GM10266 (cell line): Measurements from ENCODE around the gene KIF1A.

Experiments
- DNase-seq: peaks from one replicate; pipeline ENCODE4 v3.0.0; 2012; ENCODE audit errors: extremely low spot score
- TF ChIP-seq, protein P1 (sequence below): IDR thresholded peaks from 2 replicates; pipeline ENCODE4 v1.5.1; 2012; ENCODE audit warnings: mild to moderate bottlenecking, low read depth; ENCODE audit not compliant: control insufficient read depth, insufficient read depth; ENCODE audit errors: missing control alignments

KIF1A gene

DNA sequence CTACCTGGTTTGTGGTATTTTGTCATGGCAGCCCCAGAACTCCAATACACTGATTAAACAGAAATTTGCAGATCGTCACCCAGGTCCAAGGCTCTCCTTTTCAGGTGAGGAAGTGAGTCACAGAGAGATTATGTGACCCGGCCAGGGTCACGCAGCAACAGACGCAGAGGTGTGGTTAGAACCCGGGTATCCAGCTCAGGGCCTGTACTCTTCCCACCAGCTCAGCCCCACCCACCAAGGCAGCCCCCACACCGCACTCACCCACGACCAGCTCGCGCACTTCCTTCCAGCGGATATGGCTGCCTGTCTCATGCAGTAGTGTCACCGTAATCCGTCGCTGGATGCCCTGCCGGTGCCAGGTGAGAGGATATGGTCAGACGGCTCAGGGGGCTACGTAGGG, 80.2 kb downstream of the KIF1A start:
- DNase-seq: no peak
- TF ChIP-seq, protein P1, sequence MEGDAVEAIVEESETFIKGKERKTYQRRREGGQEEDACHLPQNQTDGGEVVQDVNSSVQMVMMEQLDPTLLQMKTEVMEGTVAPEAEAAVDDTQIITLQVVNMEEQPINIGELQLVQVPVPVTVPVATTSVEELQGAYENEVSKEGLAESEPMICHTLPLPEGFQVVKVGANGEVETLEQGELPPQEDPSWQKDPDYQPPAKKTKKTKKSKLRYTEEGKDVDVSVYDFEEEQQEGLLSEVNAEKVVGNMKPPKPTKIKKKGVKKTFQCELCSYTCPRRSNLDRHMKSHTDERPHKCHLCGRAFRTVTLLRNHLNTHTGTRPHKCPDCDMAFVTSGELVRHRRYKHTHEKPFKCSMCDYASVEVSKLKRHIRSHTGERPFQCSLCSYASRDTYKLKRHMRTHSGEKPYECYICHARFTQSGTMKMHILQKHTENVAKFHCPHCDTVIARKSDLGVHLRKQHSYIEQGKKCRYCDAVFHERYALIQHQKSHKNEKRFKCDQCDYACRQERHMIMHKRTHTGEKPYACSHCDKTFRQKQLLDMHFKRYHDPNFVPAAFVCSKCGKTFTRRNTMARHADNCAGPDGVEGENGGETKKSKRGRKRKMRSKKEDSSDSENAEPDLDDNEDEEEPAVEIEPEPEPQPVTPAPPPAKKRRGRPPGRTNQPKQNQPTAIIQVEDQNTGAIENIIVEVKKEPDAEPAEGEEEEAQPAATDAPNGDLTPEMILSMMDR: no peak

DNA sequence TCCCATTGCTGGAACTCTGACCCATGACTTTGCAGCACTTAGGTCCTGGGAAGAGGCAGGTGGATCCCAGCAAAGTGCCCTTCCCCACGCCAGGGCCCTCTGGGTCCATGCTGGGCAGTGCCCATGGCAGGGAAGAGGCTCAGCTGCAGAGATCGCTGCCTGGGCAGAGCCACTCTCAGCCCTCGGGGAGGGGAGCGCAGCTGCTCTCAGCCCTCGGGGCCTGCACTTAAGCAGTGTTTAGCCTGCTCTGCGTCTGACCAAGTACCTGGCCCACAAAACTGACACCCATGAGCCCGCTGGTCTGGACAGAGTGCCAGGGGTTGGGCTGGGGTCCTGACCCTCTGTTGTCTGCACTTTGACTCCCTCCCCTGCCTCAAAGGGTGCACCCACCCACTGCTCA, 82.1 kb downstream of the KIF1A start:
- DNase-seq: no peak
- TF ChIP-seq, protein P1: no peak

DNA sequence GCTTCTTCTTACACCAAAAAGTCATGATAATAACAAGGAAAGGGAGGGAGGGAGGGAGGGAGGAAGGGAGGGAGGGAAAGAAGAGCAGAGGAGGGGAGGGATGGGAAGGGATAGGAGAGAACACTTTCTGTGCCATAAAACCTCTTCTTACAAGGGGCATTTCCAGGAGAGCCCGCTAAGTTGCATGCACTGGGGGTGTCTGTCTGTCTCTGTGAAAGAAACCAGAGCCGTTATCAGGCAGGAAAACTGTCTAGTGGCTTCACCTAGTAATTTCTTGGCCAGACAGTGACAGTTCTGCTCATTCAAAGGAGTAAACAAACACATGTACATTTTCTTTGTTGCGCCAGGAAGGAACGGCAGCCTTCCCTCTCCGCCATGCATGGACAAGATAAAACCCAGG, 82.5 kb downstream of the KIF1A start:
- DNase-seq: no peak
- TF ChIP-seq, protein P1: no peak

DNA sequence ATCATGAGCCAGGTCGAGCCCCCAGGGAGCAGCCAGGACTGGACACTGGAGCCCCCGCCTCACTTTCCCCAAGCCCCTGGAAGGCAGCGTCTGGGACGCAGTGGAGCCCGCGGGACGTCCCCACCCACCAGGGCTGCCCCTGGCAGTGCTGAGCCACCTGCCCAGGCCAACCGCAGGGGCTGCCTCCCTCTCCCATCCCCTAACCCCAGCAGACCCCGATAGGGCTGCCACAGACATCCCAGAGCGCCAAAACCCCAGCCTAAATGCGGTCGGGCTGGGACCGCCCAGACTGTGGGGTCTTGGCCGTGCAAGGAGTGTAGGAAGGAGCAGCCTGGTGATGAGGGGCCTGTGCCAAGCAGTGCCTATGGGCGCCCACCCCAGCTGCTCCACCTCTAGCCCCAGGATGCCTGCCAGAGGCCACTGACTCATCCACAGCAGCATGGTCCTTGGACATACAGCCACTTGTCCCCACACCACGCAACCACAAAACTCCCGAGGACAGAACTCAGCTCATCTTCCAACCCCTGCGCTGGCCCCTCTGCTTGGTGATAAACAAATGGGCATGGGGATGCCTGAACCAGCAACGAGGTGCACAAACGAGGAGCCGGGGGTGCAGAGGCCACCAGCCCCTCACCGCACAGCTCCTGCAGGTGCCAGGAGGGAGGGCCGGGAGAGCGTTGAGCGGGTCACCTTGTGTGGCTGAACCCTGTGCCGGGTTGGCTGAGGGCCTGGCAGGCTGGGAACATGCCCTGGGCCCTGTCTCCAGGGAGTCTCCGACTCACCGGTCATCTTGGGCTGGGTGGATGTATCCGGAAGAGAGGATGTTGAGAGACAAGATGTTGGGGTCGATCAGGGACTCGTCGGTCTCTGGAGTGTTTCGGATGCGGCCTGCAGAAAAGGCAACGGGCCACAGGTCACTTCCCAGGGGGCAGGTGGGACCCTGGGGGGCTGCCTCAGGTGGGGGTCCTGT, 83.5 kb downstream of the KIF1A start:
- TF ChIP-seq, protein P1: no peak
- DNase-seq: no peak

DNA sequence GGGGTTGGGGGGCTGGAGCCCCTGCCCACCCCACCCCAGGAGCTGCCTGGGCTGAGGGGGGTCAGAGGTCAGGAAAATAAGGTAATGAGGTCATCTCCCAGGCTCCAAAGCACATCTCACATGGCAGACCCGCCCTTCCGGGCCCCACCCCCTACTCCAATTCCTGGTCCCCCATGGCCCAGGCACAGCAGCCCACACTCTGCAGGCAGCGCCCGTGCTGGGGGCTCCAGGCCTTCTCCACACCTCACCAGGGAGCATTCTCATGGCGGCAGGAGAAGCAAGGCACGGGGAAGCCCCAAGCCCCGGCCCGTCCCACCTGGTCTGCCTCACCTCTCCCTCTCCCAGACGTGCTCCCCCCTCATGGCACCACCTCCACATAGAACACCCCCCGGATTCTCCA, 84.5 kb downstream of the KIF1A start:
- TF ChIP-seq, protein P1: no peak
- no peak for DNase-seq

DNA sequence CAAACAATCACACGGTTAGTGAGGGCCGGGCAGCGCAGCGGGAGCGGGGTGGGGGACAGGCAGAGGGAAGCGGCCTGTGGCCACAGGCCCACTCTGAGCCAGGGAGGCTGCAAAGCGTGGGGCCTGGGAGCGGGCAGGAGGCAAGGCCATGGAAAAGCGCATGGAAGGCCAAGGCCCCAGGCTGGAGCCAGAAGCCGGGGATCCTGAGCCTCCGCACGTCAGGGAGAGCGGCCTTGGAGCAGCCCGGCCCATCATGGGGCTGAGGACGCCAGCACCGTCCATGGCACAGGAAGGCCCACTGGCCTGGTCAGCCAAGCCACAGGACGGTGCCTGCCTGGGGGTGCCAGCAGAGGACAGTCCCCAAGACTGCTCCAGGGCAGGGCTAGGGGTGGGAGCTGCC, 85.3 kb downstream of the KIF1A start:
- TF ChIP-seq, protein P1: no peak
- DNase-seq: no peak

DNA sequence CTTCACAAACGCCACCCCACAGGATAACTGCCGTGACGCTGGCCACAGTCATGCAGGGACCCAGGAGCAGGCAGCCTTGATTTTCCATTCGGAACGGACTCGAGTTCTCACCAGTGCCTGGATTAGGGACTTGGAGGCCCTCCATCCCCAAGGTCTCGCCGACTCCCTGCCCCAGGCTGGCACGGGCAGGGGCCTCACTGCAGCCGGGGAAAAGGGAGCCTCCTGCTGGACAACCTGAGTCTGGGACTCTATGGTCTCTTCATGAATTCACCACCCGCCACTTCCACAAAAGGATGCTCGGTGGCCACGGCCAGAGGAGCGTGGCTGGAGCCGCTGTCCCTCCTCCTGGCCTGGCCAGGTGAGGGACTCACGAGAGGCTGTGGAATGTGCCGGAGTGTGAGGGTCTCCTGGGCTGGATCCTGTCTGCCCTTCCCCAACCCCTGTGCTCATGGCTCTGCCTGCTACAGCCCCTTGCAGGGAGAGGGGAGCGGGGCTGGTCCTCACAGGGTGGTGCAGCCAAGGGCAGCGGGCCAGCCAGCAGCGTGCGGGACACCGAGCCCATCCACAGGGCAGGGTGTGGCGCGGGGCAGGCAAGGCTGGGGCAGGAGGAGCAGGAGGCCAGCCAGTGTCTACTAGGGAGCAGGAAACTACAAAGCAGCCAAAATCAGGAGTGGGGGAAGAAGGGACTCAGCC, 86.1 kb downstream of the KIF1A start:
- TF ChIP-seq, protein P1: no peak
- no peak for DNase-seq
